ENCODE measurements around the gene JAM3. TPM values are rescaled to one million over a fixed set of nuclear protein-coding genes. Genes with fewer than 3 reads are reported as not detected.

The JAM3 gene
- total and polyA plus RNA-seq, 9 of the 15 experiments (the other 6 are each of a cell fraction or from before 2014, with no cell fraction given), result 0.22 to 0.76 (median 0.40) TPM

- TF ChIP-seq CREM (IDR thresholded peaks at IDR 0.05; ENCODE audit: low read depth) (0 out of 2 replicates have a peak, but pooled peaks have one; percentile 19), SMARCE1 (IDR thresholded peaks at IDR 0.05) (no peak), ZKSCAN1 (IDR thresholded peaks at IDR 0.05; ENCODE audit: low read depth, low read length) (0 out of 2 replicates have a peak, but pooled peaks have one; percentile 14), DDX20 (tag; IDR thresholded peaks at IDR 0.05; ENCODE audit: low read depth) (no peak), ZNF75A (CRISPR knock-in tag; IDR thresholded peaks at IDR 0.05) (no peak), JUNB (CRISPR knock-in tag; conservative IDR thresholded peaks at IDR 0.05) (no peak), RBBP5 (IDR thresholded peaks at IDR 0.05; ENCODE audit: borderline replicate concordance, insufficient read depth, low read length, poor library complexity, severe bottlenecking) (no peak), ZFX (CRISPR knock-in tag; IDR thresholded peaks at IDR 0.05) (no peak), TAF7 (tag; IDR thresholded peaks at IDR 0.05) (no peak), SUPT5H (IDR thresholded peaks at IDR 0.05) (no peak), SP2 (IDR thresholded peaks at IDR 0.05; ENCODE audit: extremely low read depth, low read depth, low read length, poor library complexity, severe bottlenecking) (no peak), BDP1 (IDR thresholded peaks at IDR 0.05; ENCODE audit: insufficient read depth, insufficient read length) (no peak), SRF (CRISPR knock-in tag; IDR thresholded peaks at IDR 0.05) (no peak), ZNF165 (CRISPR knock-in tag; IDR thresholded peaks at IDR 0.05; ENCODE audit: borderline replicate concordance) (no peak), NCOA6 (IDR thresholded peaks at IDR 0.05) (no peak), CBX3 (IDR thresholded peaks at IDR 0.05; ENCODE audit: borderline replicate concordance in 1 of 2, low read length in 2 of 2) (no peak), LCOR (CRISPR knock-in tag; IDR thresholded peaks at IDR 0.05) (no peak), POU5F1 (IDR thresholded peaks at IDR 0.05; ENCODE audit: borderline replicate concordance, low read depth, low read length, partially characterized antibody) (no peak), CGGBP1 (CRISPR knock-in tag; IDR thresholded peaks at IDR 0.05) (no peak), DEAF1 (CRISPR knock-in tag; IDR thresholded peaks at IDR 0.05) (peak; percentile 26; the same call in 1 of the 2 replicates), RBM25 (IDR thresholded peaks at IDR 0.05; ENCODE audit: low read depth, low read length, severe bottlenecking) (no peak)
Observed at GRCh38 chr11:134050541-134051383, 18.1 kb upstream of the JAM3 start (continued).
